ENCODE measurements around the gene DDA1. TPM values are rescaled to one million over a fixed set of nuclear protein-coding genes. Genes with fewer than 3 reads are reported as not detected.

DDA1 gene
- total and polyA plus RNA-seq, 10 of the 15 experiments (the other 5 are each of a cell fraction or from before 2014, with no cell fraction given): 0.76 to 71.0 (median 39.4) TPM

Other genes starting within 250 kb of the DDA1 start
Only the 7 nearest of the 21 such genes appear.
- gene USHBP1, start 44.8 kb upstream of the DDA1 start, total RNA-seq (2014; rRNA removed): 0.11 and 0.96 TPM in 2 replicates
- gene USHBP1, start 44.8 kb upstream of the DDA1 start, total RNA-seq (2014; rRNA removed; fragmentation: Illumina TruSeq; extraction: Trizol): 0.09 TPM in 1 of 2 replicates, not detected in the other
- 0.27 and 0.62 TPM in 2 replicates for gene USHBP1, start 44.8 kb upstream of the DDA1 start, total RNA-seq (2021)
- 0.07 TPM in 1 of 2 replicates, not detected in the other for gene USHBP1, start 44.8 kb upstream of the DDA1 start, polyA plus RNA-seq (2011; rRNA removed)
- gene USHBP1, start 44.8 kb upstream of the DDA1 start, polyA plus RNA-seq (2014; fragmentation: Illumina TruSeq; extraction: Trizol): not detected in 2 replicates
- under 1 TPM in 1 of 2 experiments, not detected in 1; 0.05 TPM for gene USHBP1, start 44.8 kb upstream of the DDA1 start, polyA plus RNA-seq (2014; fragmentation: Nextera tagmentation; extraction: Ambion mirVana)
- gene USHBP1, start 44.8 kb upstream of the DDA1 start, polyA plus RNA-seq (2014; rRNA removed): 0.12 and 0.33 TPM in 2 replicates
- gene USHBP1, start 44.8 kb upstream of the DDA1 start, polyA plus RNA-seq (2016; fragmentation: Nextera tagmentation; extraction: Ambion mirVana): under 1 TPM; 0.33 to 0.44 TPM
- gene BABAM1, start 42.1 kb upstream of the DDA1 start, total RNA-seq (2014; rRNA removed): 104 and 108 TPM in 2 replicates
- 74.7 and 81.9 TPM in 2 replicates for gene BABAM1, start 42.1 kb upstream of the DDA1 start, total RNA-seq (2014; rRNA removed; fragmentation: Illumina TruSeq; extraction: Trizol)
- gene BABAM1, start 42.1 kb upstream of the DDA1 start, total RNA-seq (2021): 102 and 103 TPM in 2 replicates
- 104 and 107 TPM in 2 replicates for gene BABAM1, start 42.1 kb upstream of the DDA1 start, polyA plus RNA-seq (2011; rRNA removed)
- gene BABAM1, start 42.1 kb upstream of the DDA1 start, polyA plus RNA-seq (2014; fragmentation: Illumina TruSeq; extraction: Trizol): 47.7 and 86.7 TPM in 2 replicates
- gene BABAM1, start 42.1 kb upstream of the DDA1 start, polyA plus RNA-seq (2014; fragmentation: Nextera tagmentation; extraction: Ambion mirVana): 10 to 100 TPM; 11.9 to 37.4 TPM
- gene BABAM1, start 42.1 kb upstream of the DDA1 start, polyA plus RNA-seq (2014; rRNA removed): 129 and 142 TPM in 2 replicates
- gene BABAM1, start 42.1 kb upstream of the DDA1 start, polyA plus RNA-seq (2016; fragmentation: Nextera tagmentation; extraction: Ambion mirVana): 100 to 1,000 TPM; 153 to 154 TPM
- 10.7 and 13.4 TPM in 2 replicates for gene ANKLE1, start 27.7 kb upstream of the DDA1 start, total RNA-seq (2014; rRNA removed)
- 4.6 and 5.5 TPM in 2 replicates for gene ANKLE1, start 27.7 kb upstream of the DDA1 start, total RNA-seq (2014; rRNA removed; fragmentation: Illumina TruSeq; extraction: Trizol)
- 13.1 and 16.0 TPM in 2 replicates for gene ANKLE1, start 27.7 kb upstream of the DDA1 start, total RNA-seq (2021)
- 2.2 and 4.4 TPM in 2 replicates for gene ANKLE1, start 27.7 kb upstream of the DDA1 start, polyA plus RNA-seq (2011; rRNA removed)
- gene ANKLE1, start 27.7 kb upstream of the DDA1 start, polyA plus RNA-seq (2014; fragmentation: Illumina TruSeq; extraction: Trizol): 6.2 and 8.4 TPM in 2 replicates
- gene ANKLE1, start 27.7 kb upstream of the DDA1 start, polyA plus RNA-seq (2014; fragmentation: Nextera tagmentation; extraction: Ambion mirVana): 1 to 10 TPM; 2.2 to 2.3 TPM
- gene ANKLE1, start 27.7 kb upstream of the DDA1 start, polyA plus RNA-seq (2014; rRNA removed): 17.9 and 20.8 TPM in 2 replicates
- gene ANKLE1, start 27.7 kb upstream of the DDA1 start, polyA plus RNA-seq (2016; fragmentation: Nextera tagmentation; extraction: Ambion mirVana): 10 to 100 TPM; 16.5 to 16.6 TPM
- 8.8 and 12.0 TPM in 2 replicates for gene ABHD8, start 6.1 kb upstream of the DDA1 start, total RNA-seq (2014; rRNA removed)
- 2.1 TPM in 2 replicates for gene ABHD8, start 6.1 kb upstream of the DDA1 start, total RNA-seq (2014; rRNA removed; fragmentation: Illumina TruSeq; extraction: Trizol)
- gene ABHD8, start 6.1 kb upstream of the DDA1 start, total RNA-seq (2021): 10.0 and 13.1 TPM in 2 replicates
- 1.6 and 3.5 TPM in 2 replicates for gene ABHD8, start 6.1 kb upstream of the DDA1 start, polyA plus RNA-seq (2011; rRNA removed)
- gene ABHD8, start 6.1 kb upstream of the DDA1 start, polyA plus RNA-seq (2014; fragmentation: Illumina TruSeq; extraction: Trizol): 0.55 and 1.5 TPM in 2 replicates
- under 1 TPM; 0.03 to 0.04 TPM for gene ABHD8, start 6.1 kb upstream of the DDA1 start, polyA plus RNA-seq (2014; fragmentation: Nextera tagmentation; extraction: Ambion mirVana)
- gene ABHD8, start 6.1 kb upstream of the DDA1 start, polyA plus RNA-seq (2014; rRNA removed): 11.8 and 13.1 TPM in 2 replicates
- gene ABHD8, start 6.1 kb upstream of the DDA1 start, polyA plus RNA-seq (2016; fragmentation: Nextera tagmentation; extraction: Ambion mirVana): 10 to 100 TPM in 1 of 2 experiments, 1 to 10 TPM in 1; 8.4 to 12.5 TPM
- 118 and 126 TPM in 2 replicates for gene MRPL34, start 3.7 kb upstream of the DDA1 start, total RNA-seq (2014; rRNA removed)
- 33.4 and 37.2 TPM in 2 replicates for gene MRPL34, start 3.7 kb upstream of the DDA1 start, total RNA-seq (2014; rRNA removed; fragmentation: Illumina TruSeq; extraction: Trizol)
- gene MRPL34, start 3.7 kb upstream of the DDA1 start, total RNA-seq (2021): 90.5 and 92.1 TPM in 2 replicates
- 59.0 and 66.8 TPM in 2 replicates for gene MRPL34, start 3.7 kb upstream of the DDA1 start, polyA plus RNA-seq (2011; rRNA removed)
- gene MRPL34, start 3.7 kb upstream of the DDA1 start, polyA plus RNA-seq (2014; fragmentation: Illumina TruSeq; extraction: Trizol): 28.1 and 41.6 TPM in 2 replicates
- gene MRPL34, start 3.7 kb upstream of the DDA1 start, polyA plus RNA-seq (2014; fragmentation: Nextera tagmentation; extraction: Ambion mirVana): 10 to 100 TPM in 1 of 2 experiments, 1 to 10 TPM in 1; 8.6 to 25.2 TPM
- 198 and 209 TPM in 2 replicates for gene MRPL34, start 3.7 kb upstream of the DDA1 start, polyA plus RNA-seq (2014; rRNA removed)
- 100 to 1,000 TPM; 169 TPM for gene MRPL34, start 3.7 kb upstream of the DDA1 start, polyA plus RNA-seq (2016; fragmentation: Nextera tagmentation; extraction: Ambion mirVana)
- 1.3 and 1.5 TPM in 2 replicates for gene ANO8, start 25.3 kb downstream of the DDA1 start, total RNA-seq (2014; rRNA removed)
- 0.58 and 0.60 TPM in 2 replicates for gene ANO8, start 25.3 kb downstream of the DDA1 start, total RNA-seq (2014; rRNA removed; fragmentation: Illumina TruSeq; extraction: Trizol)
- 5.1 and 6.7 TPM in 2 replicates for gene ANO8, start 25.3 kb downstream of the DDA1 start, total RNA-seq (2021)
- gene ANO8, start 25.3 kb downstream of the DDA1 start, polyA plus RNA-seq (2011; rRNA removed): 0.45 and 0.81 TPM in 2 replicates
- gene ANO8, start 25.3 kb downstream of the DDA1 start, polyA plus RNA-seq (2014; fragmentation: Illumina TruSeq; extraction: Trizol): 0.38 and 1.1 TPM in 2 replicates
- under 1 TPM; 0.04 to 0.05 TPM for gene ANO8, start 25.3 kb downstream of the DDA1 start, polyA plus RNA-seq (2014; fragmentation: Nextera tagmentation; extraction: Ambion mirVana)
- 4.3 and 5.1 TPM in 2 replicates for gene ANO8, start 25.3 kb downstream of the DDA1 start, polyA plus RNA-seq (2014; rRNA removed)
- 1 to 10 TPM; 1.0 to 1.1 TPM for gene ANO8, start 25.3 kb downstream of the DDA1 start, polyA plus RNA-seq (2016; fragmentation: Nextera tagmentation; extraction: Ambion mirVana)
- 22.6 and 22.8 TPM in 2 replicates for gene GTPBP3, start 28.0 kb downstream of the DDA1 start, total RNA-seq (2014; rRNA removed)
- gene GTPBP3, start 28.0 kb downstream of the DDA1 start, total RNA-seq (2014; rRNA removed; fragmentation: Illumina TruSeq; extraction: Trizol): 6.4 and 7.1 TPM in 2 replicates
- 38.5 and 46.8 TPM in 2 replicates for gene GTPBP3, start 28.0 kb downstream of the DDA1 start, total RNA-seq (2021)
- gene GTPBP3, start 28.0 kb downstream of the DDA1 start, polyA plus RNA-seq (2011; rRNA removed): 6.6 and 8.2 TPM in 2 replicates
- 6.1 and 8.1 TPM in 2 replicates for gene GTPBP3, start 28.0 kb downstream of the DDA1 start, polyA plus RNA-seq (2014; fragmentation: Illumina TruSeq; extraction: Trizol)
- gene GTPBP3, start 28.0 kb downstream of the DDA1 start, polyA plus RNA-seq (2014; fragmentation: Nextera tagmentation; extraction: Ambion mirVana): 1 to 10 TPM; 2.9 to 4.1 TPM
- gene GTPBP3, start 28.0 kb downstream of the DDA1 start, polyA plus RNA-seq (2014; rRNA removed): 42.7 and 57.2 TPM in 2 replicates
- gene GTPBP3, start 28.0 kb downstream of the DDA1 start, polyA plus RNA-seq (2016; fragmentation: Nextera tagmentation; extraction: Ambion mirVana): 10 to 100 TPM; 26.3 to 28.8 TPM

Measured in GM12878 (cell line).